Right atrium auricular region (tissue), 2 donors: ENCODE data around the gene MGAT5. TPM values are rescaled to one million over a fixed set of nuclear protein-coding genes. Genes with fewer than 3 reads are reported as not detected.

Source experiments
- DNase-seq: peaks from one replicate; pipeline ENCODE4 v3.0.0-alpha.2; 2019; ENCODE audit warnings: low spot score
- H3K27ac ChIP-seq, 2 donors: fragments of 200-600 bp; sonication (generic); 1 replicate in 1 of 2; 2 replicates in 1 of 2; pipeline ENCODE4 v1.5.1; 2016 to 2019
- H3K27me3 ChIP-seq, 2 donors: fragments of 200-600 bp; sonication (generic); one replicate each; pipeline versions ENCODE4 v1.5.1 to v1.6.0; 2017 to 2019
- H3K36me3 ChIP-seq: fragments of 200-600 bp; sonication (generic); one replicate; pipeline ENCODE4 v1.5.1; 2016
- H3K4me1 ChIP-seq, 2 donors: fragments of 200-600 bp; sonication (generic); one replicate each; pipeline versions ENCODE4 v1.5.1 to v1.6.0; 2017 to 2019
- H3K4me3 ChIP-seq, 2 donors: fragments of 200-600 bp; sonication (generic); 1 replicate in 1 of 2; 2 replicates in 1 of 2; pipeline ENCODE4 v1.5.1; 2017 to 2019; ENCODE audit warnings: mild to moderate bottlenecking in 1 of 2, moderate library complexity in 1 of 2
- H3K9me3 ChIP-seq, 2 donors: fragments of 200-600 bp; sonication (generic); one replicate each; pipeline ENCODE4 v1.5.1; 2019
- CTCF ChIP-seq, 2 donors: fragments of 200-600 bp; sonication (generic); IDR thresholded peaks; one replicate each; pipeline ENCODE4 v1.5.1; 2019; ENCODE audit warnings: antibody characterized with exemption in 2 of 2
- total RNA-seq, 2 donors: library from RNA; depleted of rRNA; stranded (reverse); fragments of >200 nt; gene quantifications; one replicate each; pipeline ENCODE4 v1.1.0, GENCODE V29; 2016

MGAT5 gene
- total RNA-seq, 2 donors from 2014 or later, result 56.9 to 91.0 TPM

GRCh38 chr2:134324430-134324829 is 70.6 kb downstream of the MGAT5 start:
- peak overlapping the region; percentile 24 to 46 for H3K27ac ChIP-seq
- no peaks in the 10 kb centered on the region for H3K36me3 ChIP-seq
- no peaks in the 10 kb centered on the region for H3K9me3 ChIP-seq
- no peak for TF ChIP-seq CTCF (IDR thresholded peaks at IDR 0.05)
- no peak for DNase-seq
- H3K27me3 ChIP-seq, result no peaks in the 10 kb centered on the region
- no peak overlapping the region for H3K4me3 ChIP-seq
- peaks cover 0 to 51% of the 10 kb centered on the region in 2 donors for H3K4me1 ChIP-seq

- Histone ChIP-seq H3K27ac (peak overlapping the region; percentile 24 to 46), H3K4me1 (peaks cover 0 to 48% of the 10 kb centered on the region in 2 donors)
- TF ChIP-seq CTCF (IDR thresholded peaks at IDR 0.05), result no peak
Measured at GRCh38 chr2:134324947-134325346, 71.1 kb downstream of the MGAT5 start.

GRCh38 chr2:134325696-134326095 is 71.8 kb downstream of the MGAT5 start:
- Histone ChIP-seq H3K27me3 (no peaks in the 10 kb centered on the region), H3K9me3 (no peaks in the 10 kb centered on the region), H3K27ac (peak overlapping the region in 1 of 2 donors; percentile 46), H3K4me1 (peaks cover 0 to 48% of the 10 kb centered on the region in 2 donors), H3K36me3 (no peaks in the 10 kb centered on the region), H3K4me3 (no peak overlapping the region)
- TF ChIP-seq CTCF (IDR thresholded peaks at IDR 0.05), result no peak
- no peak for DNase-seq

More at GRCh38 chr2:134324947-134325346, 71.1 kb downstream of the MGAT5 start:
- no peak overlapping the region for H3K4me3 ChIP-seq
- no peak for DNase-seq
- H3K36me3 ChIP-seq, result no peaks in the 10 kb centered on the region
- H3K9me3 ChIP-seq, result no peaks in the 10 kb centered on the region
- H3K27me3 ChIP-seq, result no peaks in the 10 kb centered on the region

- TF ChIP-seq CTCF (IDR thresholded peaks at IDR 0.05), result no peak
- Histone ChIP-seq H3K27me3 (no peaks in the 10 kb centered on the region), H3K36me3 (no peaks in the 10 kb centered on the region), H3K9me3 (no peaks in the 10 kb centered on the region), H3K4me1 (peaks cover 0 to 43% of the 10 kb centered on the region in 2 donors), H3K4me3 (no peak overlapping the region), H3K27ac (no peak overlapping the region)
- DNase-seq, result no peak
Measured at GRCh38 chr2:134327367-134327766, 73.5 kb downstream of the MGAT5 start.

- Histone ChIP-seq H3K9me3 (no peaks in the 10 kb centered on the region), H3K27ac (no peak overlapping the region), H3K4me3 (no peak overlapping the region), H3K27me3 (no peaks in the 10 kb centered on the region), H3K4me1 (peaks cover 0 to 41% of the 10 kb centered on the region in 2 donors), H3K36me3 (no peaks in the 10 kb centered on the region)
- DNase-seq, result no peak
- TF ChIP-seq CTCF (IDR thresholded peaks at IDR 0.05), result no peak
Measured at GRCh38 chr2:134331081-134331480, 77.2 kb downstream of the MGAT5 start.

GRCh38 chr2:134333646-134334189 is 79.8 kb downstream of the MGAT5 start:
- Histone ChIP-seq H3K4me1 (peaks cover 0 to 19% of the 10 kb centered on the region in 2 donors), H3K4me3 (no peak overlapping the region), H3K9me3 (no peaks in the 10 kb centered on the region), H3K36me3 (no peaks in the 10 kb centered on the region), H3K27ac (no peak overlapping the region), H3K27me3 (no peaks in the 10 kb centered on the region)
- no peak for TF ChIP-seq CTCF (IDR thresholded peaks at IDR 0.05)
- no peak for DNase-seq
